GM23338 (cell line): ENCODE results near the gene HS6ST2. TPM values are rescaled to one million over a fixed set of nuclear protein-coding genes. Genes with fewer than 3 reads are reported as not detected.

ENCODE experiments used
- ATAC-seq: fragments of 200-7000 bp; cut with Tn5 transposase; 3 replicates; pipeline ENCODE4 v1.9.1; 2020
- DNase-seq: peaks from one replicate; pipeline ENCODE4 v3.0.0-alpha.2; 2015; ENCODE audit warnings: low spot score
- H2AFZ ChIP-seq: fragments of 200-600 bp; sonication (generic); 2 replicates; pipeline ENCODE4 v1.8.0; 2016; ENCODE audit warnings: antibody characterized with exemption, mild to moderate bottlenecking, moderate library complexity
- H3F3A ChIP-seq: fragments of 200-600 bp; sonication (generic); replicated peaks from 2 replicates; pipeline ENCODE4 v1.8.0; 2017; ENCODE audit warnings: antibody characterized with exemption, mixed run types, low read depth
- H3K27ac ChIP-seq: fragments of 200-600 bp; sonication (generic); 2 replicates; pipeline ENCODE4 v1.6.1; 2016; ENCODE audit warnings: low read depth
- H3K27me3 ChIP-seq: fragments of 200-600 bp; sonication (generic); 2 replicates; pipeline ENCODE4 v1.8.0; 2016; ENCODE audit warnings: mild to moderate bottlenecking, mixed run types, moderate library complexity; ENCODE audit not compliant: insufficient read depth
- H3K36me3 ChIP-seq: fragments of 200-600 bp; sonication (generic); 2 replicates; pipeline ENCODE4 v1.8.0; 2016; ENCODE audit warnings: mild to moderate bottlenecking; ENCODE audit not compliant: insufficient read depth
- H3K4me1 ChIP-seq: fragments of 200-600 bp; sonication (generic); 2 replicates; pipeline ENCODE4 v1.8.0; 2016; ENCODE audit warnings: mild to moderate bottlenecking, moderate library complexity; ENCODE audit not compliant: insufficient read depth
- H3K4me2 ChIP-seq: fragments of 200-600 bp; sonication (generic); 2 replicates; pipeline ENCODE4 v1.7.1; 2017; ENCODE audit warnings: mixed run types
- H3K4me3 ChIP-seq: fragments of 200-600 bp; sonication (generic); 2 replicates; pipeline ENCODE4 v1.6.1; 2016; ENCODE audit warnings: mixed run types
- H3K79me2 ChIP-seq: fragments of 200-600 bp; sonication (generic); replicated peaks from 2 replicates; pipeline ENCODE4 v1.8.0; 2017; ENCODE audit warnings: mild to moderate bottlenecking; ENCODE audit not compliant: insufficient read depth
- H3K9me2 ChIP-seq: fragments of 200-600 bp; sonication (generic); 2 replicates; pipeline ENCODE4 v1.8.0; 2017; ENCODE audit not compliant: insufficient read depth
- H4K20me1 ChIP-seq: fragments of 200-600 bp; sonication (generic); replicated peaks from 2 replicates; pipeline ENCODE4 v1.8.0; 2017; ENCODE audit warnings: mild to moderate bottlenecking; ENCODE audit not compliant: insufficient read depth
- H3K27ac Mint-ChIP-seq: 2 replicates; pipeline ENCODE4 v1.8.0; 2020; ENCODE audit warnings: inconsistent platforms, mild to moderate bottlenecking, moderate library complexity, mixed read lengths
- H3K27me3 Mint-ChIP-seq: 3 replicates; pipeline ENCODE4 v1.8.0; 2022; ENCODE audit warnings: low read depth, mild to moderate bottlenecking, moderate library complexity, mixed read lengths, inconsistent platforms; ENCODE audit not compliant: insufficient read depth, poor library complexity
- H3K36me3 Mint-ChIP-seq: 3 replicates; pipeline ENCODE4 v1.8.0; 2021; ENCODE audit warnings: low read depth, mild to moderate bottlenecking, inconsistent platforms, moderate library complexity, mixed read lengths
- H3K4me1 Mint-ChIP-seq: 3 replicates; pipeline ENCODE4 v1.8.0; 2020; ENCODE audit warnings: mild to moderate bottlenecking, inconsistent platforms, mixed read lengths
- H3K4me3 Mint-ChIP-seq: 3 replicates; pipeline ENCODE4 v1.8.0; 2021; ENCODE audit warnings: moderate library complexity, mild to moderate bottlenecking, inconsistent platforms, mixed read lengths
- H3K9me3 Mint-ChIP-seq: 3 replicates; pipeline ENCODE4 v1.8.0; 2020; ENCODE audit warnings: moderate library complexity, mild to moderate bottlenecking, inconsistent platforms, mixed read lengths
- CTCF ChIP-seq, 2 experiments: fragments of 200-600 bp in 1 of 2; sonication (generic) in 1 of 2; conservative IDR thresholded peaks; 2 replicates each; pipeline versions ENCODE4 v1.5.1 to v1.6.1; 2016 to 2017; ENCODE audit warnings: antibody characterized with exemption in 2 of 2, low read depth in 2 of 2, mild to moderate bottlenecking in 2 of 2, moderate library complexity in 1 of 2
- EZH2 ChIP-seq: fragments of 200-600 bp; sonication (generic); IDR thresholded peaks from one replicate; pipeline ENCODE4 v1.8.0; 2017; ENCODE audit warnings: antibody characterized with exemption, mild to moderate bottlenecking, low read depth; ENCODE audit not compliant: unreplicated experiment
- EZH2phosphoT487 ChIP-seq: fragments of 200-600 bp; sonication (generic); IDR thresholded peaks from one replicate; pipeline ENCODE4 v1.8.1; 2018; ENCODE audit warnings: antibody characterized with exemption; ENCODE audit not compliant: unreplicated experiment
- ZNF331 ChIP-seq: fragments of 250-450 bp; sonication (Bioruptor Pico); IDR thresholded peaks from 2 replicates; pipeline ENCODE4 v1.5.0; 2020; ENCODE audit warnings: low read depth, mild to moderate bottlenecking, moderate library complexity
- polyA plus RNA-seq: library from polyadenylated mRNA; unstranded; fragments of >200 nt; fragmentation: Nextera tagmentation; extraction: Ambion mirVana; gene quantifications from 2 replicates; pipeline ENCODE4 v1.2.1, GENCODE V29; 2016
- total RNA-seq: library from RNA; depleted of rRNA; stranded (reverse); fragments of >200 nt; shearing (Covaris generic); gene quantifications from 2 replicates; pipeline ENCODE4 v1.2.3, GENCODE V29; 2014
- TF ChIP-seq, protein P1 (sequence below): fragments of 250-450 bp; sonication (Bioruptor Pico); IDR thresholded peaks from 2 replicates; pipeline ENCODE4 v1.5.0; 2020; ENCODE audit warnings: mild to moderate bottlenecking, moderate library complexity
- TF ChIP-seq, protein P2 (sequence below): IDR thresholded peaks from one replicate; pipeline ENCODE4 v1.6.1; 2018; ENCODE audit warnings: antibody characterized with exemption; ENCODE audit not compliant: unreplicated experiment

HS6ST2 gene
- total and polyA plus RNA-seq, 2 experiments from 2014 or later, result 0.82 to 4.8 TPM

- Mint-ChIP-seq H3K36me3 (no peaks in the 10 kb centered on the region), H3K4me1 (no peaks in the 10 kb centered on the region), H3K27ac (no peak overlapping the region), H3K9me3 (no peaks in the 10 kb centered on the region), H3K27me3 (peaks cover 2% of the 10 kb centered on the region), H3K4me3 (no peak overlapping the region)
- no peaks in the 10 kb centered on the region for H3K27me3 ChIP-seq
- no peak overlapping the region for H2AFZ ChIP-seq
- H3K36me3 ChIP-seq, result no peaks in the 10 kb centered on the region
- H3F3A ChIP-seq, result no peaks in the 10 kb centered on the region
- H3K27ac ChIP-seq, result no peak overlapping the region
- no peaks in the 10 kb centered on the region for H3K9me2 ChIP-seq
- H3K4me1 ChIP-seq, result no peaks in the 10 kb centered on the region
- H3K79me2 ChIP-seq, result no peaks in the 10 kb centered on the region
- no peak overlapping the region for H3K4me2 ChIP-seq
- ATAC-seq (no peak), DNase-seq (no peak)
- TF ChIP-seq EZH2phosphoT487 (no peak), EZH2 (no peak), ZNF331 (CRISPR knock-in tag) (no peak), CTCF (conservative IDR thresholded peaks at IDR 0.05; ENCODE audit: low read depth in 2 of 2) (no peak)
- TF ChIP-seq, protein P1, sequence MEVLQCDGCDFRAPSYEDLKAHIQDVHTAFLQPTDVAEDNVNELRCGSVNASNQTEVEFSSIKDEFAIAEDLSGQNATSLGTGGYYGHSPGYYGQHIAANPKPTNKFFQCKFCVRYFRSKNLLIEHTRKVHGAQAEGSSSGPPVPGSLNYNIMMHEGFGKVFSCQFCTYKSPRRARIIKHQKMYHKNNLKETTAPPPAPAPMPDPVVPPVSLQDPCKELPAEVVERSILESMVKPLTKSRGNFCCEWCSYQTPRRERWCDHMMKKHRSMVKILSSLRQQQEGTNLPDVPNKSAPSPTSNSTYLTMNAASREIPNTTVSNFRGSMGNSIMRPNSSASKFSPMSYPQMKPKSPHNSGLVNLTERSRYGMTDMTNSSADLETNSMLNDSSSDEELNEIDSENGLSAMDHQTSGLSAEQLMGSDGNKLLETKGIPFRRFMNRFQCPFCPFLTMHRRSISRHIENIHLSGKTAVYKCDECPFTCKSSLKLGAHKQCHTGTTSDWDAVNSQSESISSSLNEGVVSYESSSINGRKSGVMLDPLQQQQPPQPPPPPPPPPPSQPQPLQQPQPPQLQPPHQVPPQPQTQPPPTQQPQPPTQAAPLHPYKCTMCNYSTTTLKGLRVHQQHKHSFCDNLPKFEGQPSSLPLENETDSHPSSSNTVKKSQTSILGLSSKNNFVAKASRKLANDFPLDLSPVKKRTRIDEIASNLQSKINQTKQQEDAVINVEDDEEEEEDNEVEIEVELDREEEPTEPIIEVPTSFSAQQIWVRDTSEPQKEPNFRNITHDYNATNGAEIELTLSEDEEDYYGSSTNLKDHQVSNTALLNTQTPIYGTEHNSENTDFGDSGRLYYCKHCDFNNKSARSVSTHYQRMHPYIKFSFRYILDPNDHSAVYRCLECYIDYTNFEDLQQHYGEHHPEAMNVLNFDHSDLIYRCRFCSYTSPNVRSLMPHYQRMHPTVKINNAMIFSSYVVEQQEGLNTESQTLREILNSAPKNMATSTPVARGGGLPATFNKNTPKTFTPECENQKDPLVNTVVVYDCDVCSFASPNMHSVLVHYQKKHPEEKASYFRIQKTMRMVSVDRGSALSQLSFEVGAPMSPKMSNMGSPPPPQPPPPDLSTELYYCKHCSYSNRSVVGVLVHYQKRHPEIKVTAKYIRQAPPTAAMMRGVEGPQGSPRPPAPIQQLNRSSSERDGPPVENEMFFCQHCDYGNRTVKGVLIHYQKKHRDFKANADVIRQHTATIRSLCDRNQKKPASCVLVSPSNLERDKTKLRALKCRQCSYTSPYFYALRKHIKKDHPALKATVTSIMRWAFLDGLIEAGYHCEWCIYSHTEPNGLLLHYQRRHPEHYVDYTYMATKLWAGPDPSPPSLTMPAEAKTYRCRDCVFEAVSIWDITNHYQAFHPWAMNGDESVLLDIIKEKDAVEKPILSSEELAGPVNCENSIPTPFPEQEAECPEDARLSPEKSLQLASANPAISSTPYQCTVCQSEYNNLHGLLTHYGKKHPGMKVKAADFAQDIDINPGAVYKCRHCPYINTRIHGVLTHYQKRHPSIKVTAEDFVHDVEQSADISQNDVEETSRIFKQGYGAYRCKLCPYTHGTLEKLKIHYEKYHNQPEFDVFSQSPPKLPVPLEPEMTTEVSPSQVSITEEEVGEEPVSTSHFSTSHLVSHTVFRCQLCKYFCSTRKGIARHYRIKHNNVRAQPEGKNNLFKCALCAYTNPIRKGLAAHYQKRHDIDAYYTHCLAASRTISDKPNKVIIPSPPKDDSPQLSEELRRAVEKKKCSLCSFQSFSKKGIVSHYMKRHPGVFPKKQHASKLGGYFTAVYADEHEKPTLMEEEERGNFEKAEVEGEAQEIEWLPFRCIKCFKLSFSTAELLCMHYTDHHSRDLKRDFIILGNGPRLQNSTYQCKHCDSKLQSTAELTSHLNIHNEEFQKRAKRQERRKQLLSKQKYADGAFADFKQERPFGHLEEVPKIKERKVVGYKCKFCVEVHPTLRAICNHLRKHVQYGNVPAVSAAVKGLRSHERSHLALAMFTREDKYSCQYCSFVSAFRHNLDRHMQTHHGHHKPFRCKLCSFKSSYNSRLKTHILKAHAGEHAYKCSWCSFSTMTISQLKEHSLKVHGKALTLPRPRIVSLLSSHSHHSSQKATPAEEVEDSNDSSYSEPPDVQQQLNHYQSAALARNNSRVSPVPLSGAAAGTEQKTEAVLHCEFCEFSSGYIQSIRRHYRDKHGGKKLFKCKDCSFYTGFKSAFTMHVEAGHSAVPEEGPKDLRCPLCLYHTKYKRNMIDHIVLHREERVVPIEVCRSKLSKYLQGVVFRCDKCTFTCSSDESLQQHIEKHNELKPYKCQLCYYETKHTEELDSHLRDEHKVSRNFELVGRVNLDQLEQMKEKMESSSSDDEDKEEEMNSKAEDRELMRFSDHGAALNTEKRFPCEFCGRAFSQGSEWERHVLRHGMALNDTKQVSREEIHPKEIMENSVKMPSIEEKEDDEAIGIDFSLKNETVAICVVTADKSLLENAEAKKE, result no peak
- TF ChIP-seq, protein P2, sequence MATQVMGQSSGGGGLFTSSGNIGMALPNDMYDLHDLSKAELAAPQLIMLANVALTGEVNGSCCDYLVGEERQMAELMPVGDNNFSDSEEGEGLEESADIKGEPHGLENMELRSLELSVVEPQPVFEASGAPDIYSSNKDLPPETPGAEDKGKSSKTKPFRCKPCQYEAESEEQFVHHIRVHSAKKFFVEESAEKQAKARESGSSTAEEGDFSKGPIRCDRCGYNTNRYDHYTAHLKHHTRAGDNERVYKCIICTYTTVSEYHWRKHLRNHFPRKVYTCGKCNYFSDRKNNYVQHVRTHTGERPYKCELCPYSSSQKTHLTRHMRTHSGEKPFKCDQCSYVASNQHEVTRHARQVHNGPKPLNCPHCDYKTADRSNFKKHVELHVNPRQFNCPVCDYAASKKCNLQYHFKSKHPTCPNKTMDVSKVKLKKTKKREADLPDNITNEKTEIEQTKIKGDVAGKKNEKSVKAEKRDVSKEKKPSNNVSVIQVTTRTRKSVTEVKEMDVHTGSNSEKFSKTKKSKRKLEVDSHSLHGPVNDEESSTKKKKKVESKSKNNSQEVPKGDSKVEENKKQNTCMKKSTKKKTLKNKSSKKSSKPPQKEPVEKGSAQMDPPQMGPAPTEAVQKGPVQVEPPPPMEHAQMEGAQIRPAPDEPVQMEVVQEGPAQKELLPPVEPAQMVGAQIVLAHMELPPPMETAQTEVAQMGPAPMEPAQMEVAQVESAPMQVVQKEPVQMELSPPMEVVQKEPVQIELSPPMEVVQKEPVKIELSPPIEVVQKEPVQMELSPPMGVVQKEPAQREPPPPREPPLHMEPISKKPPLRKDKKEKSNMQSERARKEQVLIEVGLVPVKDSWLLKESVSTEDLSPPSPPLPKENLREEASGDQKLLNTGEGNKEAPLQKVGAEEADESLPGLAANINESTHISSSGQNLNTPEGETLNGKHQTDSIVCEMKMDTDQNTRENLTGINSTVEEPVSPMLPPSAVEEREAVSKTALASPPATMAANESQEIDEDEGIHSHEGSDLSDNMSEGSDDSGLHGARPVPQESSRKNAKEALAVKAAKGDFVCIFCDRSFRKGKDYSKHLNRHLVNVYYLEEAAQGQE, result no peak
- no peaks in the 10 kb centered on the region for H4K20me1 ChIP-seq
- no peak overlapping the region for H3K4me3 ChIP-seq
Observed at GRCh38 chrX:132623942-132624341, 334.5 kb downstream of the HS6ST2 start.
